Chondrocyte (in vitro differentiated cells): Measurements from ENCODE around the gene LUZP1. TPM values are rescaled to one million over a fixed set of nuclear protein-coding genes. Genes with fewer than 3 reads are reported as not detected.
A peak's percentile ranks its signal among the peaks of the same experiment; 100 is the strongest.
"Not testable (repeated sequence)": the region's sequence is repeated elsewhere in the genome, so short reads cannot be mapped to it uniquely, and the experiment has no call there.

ENCODE experiments used
- DNase-seq: peaks from one replicate; pipeline ENCODE4 v3.0.0; 2021; ENCODE audit warnings: mixed read lengths, low spot score
- H3K27ac Mint-ChIP-seq: one replicate; pipeline ENCODE4 v1.8.0; 2021; ENCODE audit warnings: mild to moderate bottlenecking, moderate library complexity, mixed read lengths; ENCODE audit not compliant: unreplicated experiment
- H3K27me3 Mint-ChIP-seq: 2 replicates; pipeline ENCODE4 v1.8.0; 2021; ENCODE audit warnings: low read depth, mixed read lengths
- H3K36me3 Mint-ChIP-seq: 2 replicates; pipeline ENCODE4 v1.8.0; 2021; ENCODE audit warnings: low read depth, mixed read lengths
- H3K4me1 Mint-ChIP-seq: 2 replicates; pipeline ENCODE4 v1.8.0; 2021; ENCODE audit warnings: low read depth, mild to moderate bottlenecking, mixed read lengths
- H3K4me3 Mint-ChIP-seq: one replicate; pipeline ENCODE4 v1.8.0; 2021; ENCODE audit warnings: mild to moderate bottlenecking, moderate library complexity, mixed read lengths; ENCODE audit not compliant: unreplicated experiment
- H3K9me3 Mint-ChIP-seq: 2 replicates; pipeline ENCODE4 v1.8.0; 2021; ENCODE audit warnings: low read depth, mixed read lengths
- total RNA-seq: library from RNA; stranded (reverse); gene quantifications from 3 replicates; pipeline ENCODE4 v1.2.1, GENCODE V29; 2021
- TF ChIP-seq, protein P1 (sequence below): fragments of 200-600 bp; sonication (generic); IDR thresholded peaks from 2 replicates; pipeline ENCODE4 v1.5.0; 2021; ENCODE audit warnings: antibody characterized with exemption, mild to moderate bottlenecking, moderate library complexity

Gene LUZP1
- total RNA-seq, 1 donor from 2014 or later: 55.5 TPM

DNA sequence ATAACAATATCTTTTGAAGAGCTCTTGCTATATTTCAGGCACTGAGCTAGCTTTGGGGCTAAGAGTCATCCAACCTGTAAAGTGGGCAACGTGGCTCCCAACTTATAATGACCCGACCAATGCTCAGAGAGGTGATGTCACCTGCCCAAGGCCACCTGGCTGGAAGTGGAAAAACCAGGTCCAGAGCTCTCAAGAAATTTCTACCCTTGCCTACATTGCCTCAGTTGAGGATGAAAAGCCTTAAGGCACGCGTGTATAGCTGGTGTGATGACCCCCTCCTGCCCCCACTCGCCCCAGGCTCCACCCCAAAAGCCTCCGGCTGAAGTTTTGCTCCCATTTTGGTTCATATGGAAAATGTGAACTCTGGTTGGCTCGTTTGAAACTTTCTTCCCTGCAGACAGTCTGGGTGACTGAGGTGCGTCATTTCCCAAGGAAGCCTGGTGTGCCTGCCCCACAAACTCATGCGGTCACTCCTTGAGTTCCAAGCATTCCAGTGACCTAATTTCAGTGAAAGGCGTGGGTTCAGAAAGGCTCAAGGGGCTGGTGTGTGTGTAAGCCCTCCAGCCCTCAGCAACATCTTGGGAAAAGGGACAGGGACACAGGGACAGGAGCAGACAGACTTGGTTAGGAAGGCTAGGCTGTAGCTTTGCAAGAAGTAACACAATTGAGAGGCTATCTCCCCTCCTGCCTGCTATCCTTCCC lies 28.1 kb upstream of the LUZP1 start:
- no peak for DNase-seq
- H3K9me3 Mint-ChIP-seq: no peaks in the 10 kb centered on the region
- H3K4me3 Mint-ChIP-seq: no peak overlapping the region
- TF ChIP-seq, protein P1, sequence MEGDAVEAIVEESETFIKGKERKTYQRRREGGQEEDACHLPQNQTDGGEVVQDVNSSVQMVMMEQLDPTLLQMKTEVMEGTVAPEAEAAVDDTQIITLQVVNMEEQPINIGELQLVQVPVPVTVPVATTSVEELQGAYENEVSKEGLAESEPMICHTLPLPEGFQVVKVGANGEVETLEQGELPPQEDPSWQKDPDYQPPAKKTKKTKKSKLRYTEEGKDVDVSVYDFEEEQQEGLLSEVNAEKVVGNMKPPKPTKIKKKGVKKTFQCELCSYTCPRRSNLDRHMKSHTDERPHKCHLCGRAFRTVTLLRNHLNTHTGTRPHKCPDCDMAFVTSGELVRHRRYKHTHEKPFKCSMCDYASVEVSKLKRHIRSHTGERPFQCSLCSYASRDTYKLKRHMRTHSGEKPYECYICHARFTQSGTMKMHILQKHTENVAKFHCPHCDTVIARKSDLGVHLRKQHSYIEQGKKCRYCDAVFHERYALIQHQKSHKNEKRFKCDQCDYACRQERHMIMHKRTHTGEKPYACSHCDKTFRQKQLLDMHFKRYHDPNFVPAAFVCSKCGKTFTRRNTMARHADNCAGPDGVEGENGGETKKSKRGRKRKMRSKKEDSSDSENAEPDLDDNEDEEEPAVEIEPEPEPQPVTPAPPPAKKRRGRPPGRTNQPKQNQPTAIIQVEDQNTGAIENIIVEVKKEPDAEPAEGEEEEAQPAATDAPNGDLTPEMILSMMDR: no peak
- peak overlapping the region; percentile 100 for H3K27ac Mint-ChIP-seq
- no peaks in the 10 kb centered on the region for H3K27me3 Mint-ChIP-seq
- no peaks in the 10 kb centered on the region for H3K36me3 Mint-ChIP-seq
- H3K4me1 Mint-ChIP-seq: peaks cover 63% of the 10 kb centered on the region

DNA sequence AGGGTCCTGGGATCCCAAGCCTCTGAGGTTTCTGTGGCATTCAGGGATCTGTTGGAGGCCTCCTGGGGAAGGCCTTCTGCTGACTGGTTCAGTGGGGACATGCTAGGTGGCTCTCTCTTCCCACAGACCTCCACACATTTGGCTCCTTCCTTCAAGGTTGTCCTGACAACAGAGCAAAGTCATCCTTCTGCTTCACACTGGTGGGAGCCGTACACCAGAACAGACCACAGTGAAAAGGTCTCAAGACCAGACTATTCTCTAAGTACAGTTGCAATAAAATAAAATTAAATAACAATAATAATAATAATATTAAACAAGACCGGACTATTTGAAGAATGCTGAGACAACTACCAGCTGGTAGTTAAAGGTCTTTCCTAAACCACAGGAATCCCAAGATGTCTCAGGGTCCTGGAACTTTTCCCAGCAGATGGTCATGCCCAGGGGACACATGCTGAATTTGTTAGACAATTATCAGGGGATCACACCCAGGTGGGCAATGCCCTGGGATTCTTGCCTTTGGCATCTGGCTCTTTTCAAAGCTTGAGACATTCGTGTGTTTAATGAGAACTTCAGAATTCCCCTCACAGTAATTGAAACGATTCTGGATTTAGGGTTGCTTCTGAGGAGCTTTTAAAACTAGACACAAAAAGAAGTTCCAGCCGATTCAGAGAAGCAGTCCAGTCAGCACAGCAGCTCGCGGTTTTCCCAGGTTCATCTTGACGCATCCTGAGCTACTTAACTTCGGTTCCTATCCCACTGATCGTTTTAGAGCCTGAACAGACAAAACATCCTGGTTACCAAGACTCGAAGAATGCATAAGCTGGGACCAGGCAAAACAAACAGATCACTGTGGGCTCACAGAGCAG lies 25.7 kb upstream of the LUZP1 start:
- Mint-ChIP-seq H3K27ac (peak overlapping the region; percentile 100), H3K36me3 (no peaks in the 10 kb centered on the region), H3K27me3 (no peaks in the 10 kb centered on the region), H3K4me1 (peaks cover 77% of the 10 kb centered on the region), H3K4me3 (peak overlapping the region; percentile 52), H3K9me3 (no peaks in the 10 kb centered on the region)
- DNase-seq: no peak
- TF ChIP-seq, protein P1: peak; percentile 30

DNA sequence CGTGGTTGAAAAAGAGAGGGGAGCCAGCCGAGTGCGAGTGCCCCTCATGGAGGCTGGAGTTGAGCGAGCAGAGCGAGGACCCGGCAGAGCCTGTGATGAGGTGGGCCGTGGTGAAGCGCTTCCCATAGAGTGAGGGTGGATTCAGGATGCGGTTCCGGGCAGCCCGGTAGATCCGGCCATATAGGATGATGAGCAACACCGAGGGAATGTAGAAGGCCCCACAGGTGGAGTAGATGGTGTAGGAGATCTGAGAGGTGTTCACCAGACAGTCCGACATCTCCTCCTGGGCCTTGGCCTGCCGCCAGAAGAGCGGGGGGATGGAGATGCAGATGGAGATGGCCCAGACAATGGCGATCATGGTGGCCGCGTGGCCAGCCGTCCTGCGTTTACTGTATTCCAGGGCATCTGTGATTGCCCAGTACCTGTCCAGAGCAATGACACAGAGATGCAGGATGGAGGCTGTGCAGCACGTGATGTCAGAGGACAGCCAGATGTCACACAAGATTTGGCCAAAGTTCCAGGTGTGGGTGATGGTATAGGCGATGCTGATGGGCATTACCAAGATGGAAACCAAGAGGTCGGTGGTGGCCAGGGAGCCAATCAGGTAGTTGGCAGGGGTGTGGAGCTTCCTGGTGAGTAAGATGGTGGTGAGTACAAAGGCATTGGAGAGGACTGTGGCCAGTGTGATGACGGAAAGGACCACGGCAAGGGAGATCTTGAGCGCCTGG lies 24.9 kb upstream of the LUZP1 start:
- H3K9me3 Mint-ChIP-seq: no peaks in the 10 kb centered on the region
- H3K27ac Mint-ChIP-seq: peak overlapping the region; percentile 100
- H3K4me1 Mint-ChIP-seq: peaks cover 83% of the 10 kb centered on the region
- TF ChIP-seq, protein P1: no peak
- no peak for DNase-seq
- H3K36me3 Mint-ChIP-seq: no peaks in the 10 kb centered on the region
- H3K4me3 Mint-ChIP-seq: no peak overlapping the region
- no peaks in the 10 kb centered on the region for H3K27me3 Mint-ChIP-seq

DNA sequence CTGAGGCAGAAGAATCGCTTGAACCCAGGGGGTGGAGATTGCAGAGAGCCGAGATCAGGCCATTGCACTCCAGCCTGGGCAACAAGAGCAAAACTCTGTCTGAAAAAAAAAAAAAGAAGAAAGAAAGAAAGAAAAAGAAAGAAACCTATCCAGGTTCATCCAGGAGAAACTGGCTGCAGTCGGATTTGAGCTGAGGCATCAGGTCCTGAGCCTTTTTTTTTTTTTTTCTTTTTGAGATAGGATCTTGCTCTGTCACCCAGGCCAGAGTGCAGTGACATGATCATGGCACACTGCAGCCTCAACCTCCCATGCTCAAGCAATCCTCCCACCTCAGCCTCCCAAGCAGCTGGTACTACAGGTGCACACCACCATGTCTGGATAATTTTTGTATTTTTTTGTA lies 22.5 kb upstream of the LUZP1 start:
- Mint-ChIP-seq H3K27ac (no peak overlapping the region), H3K27me3 (no peaks in the 10 kb centered on the region), H3K4me1 (peaks cover 74% of the 10 kb centered on the region), H3K9me3 (no peaks in the 10 kb centered on the region), H3K36me3 (no peaks in the 10 kb centered on the region), H3K4me3 (no peak overlapping the region)
- no peak for DNase-seq
- TF ChIP-seq, protein P1: no peak

GRCh38 chr1:23188936-23189452 lies 20.3 kb upstream of the LUZP1 start:
- H3K27me3 Mint-ChIP-seq, DNase-seq, H3K36me3 Mint-ChIP-seq, H3K4me3 Mint-ChIP-seq, H3K9me3 Mint-ChIP-seq: not testable (repeated sequence)
- Mint-ChIP-seq H3K27ac (peak overlapping the region; percentile 94), H3K4me1 (peaks cover 62% of the 10 kb centered on the region)
- TF ChIP-seq, protein P1: peak; percentile 7
